Measurements from ENCODE around the gene TNFRSF14.

DNA sequence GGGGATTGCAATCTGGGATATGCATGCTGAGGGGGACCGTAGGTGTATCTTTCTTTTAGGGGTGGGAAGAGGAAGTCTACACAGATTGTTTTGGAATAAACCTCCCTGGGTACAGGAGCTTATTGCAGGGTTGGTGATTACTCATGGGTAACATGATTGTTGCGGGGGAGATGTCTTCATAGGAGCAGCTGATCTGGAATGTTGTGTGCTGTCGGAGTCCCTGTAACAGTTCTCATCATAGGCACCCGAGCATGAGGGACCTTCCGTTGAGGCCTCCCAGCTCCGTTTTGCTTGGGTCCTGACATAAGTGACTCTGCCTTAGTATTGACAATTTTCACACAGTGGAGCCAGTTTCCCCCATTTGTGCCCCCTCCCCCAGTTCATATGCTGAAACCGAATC is 26.2 kb downstream of the TNFRSF14 start:
- no peak for TF ChIP-seq CTCF (IDR thresholded peaks at IDR 0.05)
- TF ChIP-seq ZFX (IDR thresholded peaks at IDR 0.05; ENCODE audit: borderline replicate concordance), result no peak

Measured in 22Rv1 (cell line).